ENCODE results near the gene SS18L1.

GRCh38 chr20:62162765-62163484 lies 19.4 kb downstream of the SS18L1 start:
- TF ChIP-seq, protein P1, sequence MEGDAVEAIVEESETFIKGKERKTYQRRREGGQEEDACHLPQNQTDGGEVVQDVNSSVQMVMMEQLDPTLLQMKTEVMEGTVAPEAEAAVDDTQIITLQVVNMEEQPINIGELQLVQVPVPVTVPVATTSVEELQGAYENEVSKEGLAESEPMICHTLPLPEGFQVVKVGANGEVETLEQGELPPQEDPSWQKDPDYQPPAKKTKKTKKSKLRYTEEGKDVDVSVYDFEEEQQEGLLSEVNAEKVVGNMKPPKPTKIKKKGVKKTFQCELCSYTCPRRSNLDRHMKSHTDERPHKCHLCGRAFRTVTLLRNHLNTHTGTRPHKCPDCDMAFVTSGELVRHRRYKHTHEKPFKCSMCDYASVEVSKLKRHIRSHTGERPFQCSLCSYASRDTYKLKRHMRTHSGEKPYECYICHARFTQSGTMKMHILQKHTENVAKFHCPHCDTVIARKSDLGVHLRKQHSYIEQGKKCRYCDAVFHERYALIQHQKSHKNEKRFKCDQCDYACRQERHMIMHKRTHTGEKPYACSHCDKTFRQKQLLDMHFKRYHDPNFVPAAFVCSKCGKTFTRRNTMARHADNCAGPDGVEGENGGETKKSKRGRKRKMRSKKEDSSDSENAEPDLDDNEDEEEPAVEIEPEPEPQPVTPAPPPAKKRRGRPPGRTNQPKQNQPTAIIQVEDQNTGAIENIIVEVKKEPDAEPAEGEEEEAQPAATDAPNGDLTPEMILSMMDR (IDR thresholded peaks at IDR 0.05 in 8 of 11, conservative IDR thresholded peaks at IDR 0.05 in 3 of 11), result no peak
- TF ChIP-seq POLR2AphosphoS5 (IDR thresholded peaks at IDR 0.05), result no peak

All from spleen (tissue), 7 donors.